Head of caudate nucleus (tissue), 42 donors: ENCODE results near the gene CAPN15.

Experiments used
- DNase-seq, 42 donors: peaks; one replicate each; pipeline versions ENCODE4 v3.0.0 to v3.0.0-alpha.2; 2020 to 2021; ENCODE audit warnings: mixed read lengths in 7 of 42
- intact Hi-C: fragments of 100-400 bp; cut with DNase I; formaldehyde crosslinking; loops from one replicate; pipeline ENCODE4 v1.15.0; 2022

The CAPN15 gene

GRCh38 chr16:554640-555365 lies 27.3 kb downstream of the CAPN15 start:
- intact Hi-C loops = no loop called here
- DNase-seq = no peak

GRCh38 chr16:555528-556473 lies 28.3 kb downstream of the CAPN15 start:
- no peak for DNase-seq
- intact Hi-C loops = no loop called here

- no peak for DNase-seq
- intact Hi-C loops = no loop called here
Measured at GRCh38 chr16:556474-557173, 29.1 kb downstream of the CAPN15 start.

DNA sequence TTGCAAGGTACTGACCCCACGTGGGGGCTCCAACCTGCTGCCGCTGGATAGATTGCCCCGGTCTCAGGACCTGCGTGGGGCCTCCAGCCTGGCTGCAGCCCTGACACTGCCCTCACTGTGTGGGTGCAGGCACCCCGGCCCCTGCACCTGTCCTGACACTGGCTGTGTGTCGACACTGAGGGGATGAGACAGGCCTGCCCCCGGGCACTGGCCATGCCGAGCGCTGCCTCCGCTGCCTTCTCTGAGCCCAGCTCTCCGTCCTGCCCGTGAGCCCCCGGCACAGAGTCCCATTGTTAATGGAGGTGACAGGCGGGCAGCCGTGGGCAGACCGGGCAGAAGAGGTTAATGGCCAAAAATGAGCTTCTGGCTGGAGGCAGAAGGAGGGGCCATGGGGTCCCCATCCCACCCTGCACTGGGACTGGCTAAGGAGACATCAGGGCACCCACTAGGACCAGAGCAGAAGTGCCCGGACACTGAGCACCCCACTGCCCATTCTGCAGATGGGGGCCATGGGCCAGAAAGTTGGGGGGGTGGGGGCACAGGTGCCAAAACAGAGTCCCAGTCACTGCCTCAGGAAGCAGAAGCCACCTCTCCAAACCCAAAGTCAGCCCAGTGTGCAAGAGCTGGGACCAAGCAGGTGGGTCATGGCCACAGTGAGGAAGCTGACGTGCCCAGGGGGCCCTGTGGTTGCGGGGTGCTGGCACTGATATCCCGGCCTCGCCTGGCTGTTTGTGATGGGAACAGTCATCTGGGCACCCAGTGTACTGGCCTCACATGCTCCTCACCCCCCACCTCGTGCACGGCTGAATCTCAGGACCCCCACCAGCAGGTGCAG lies 30.2 kb downstream of the CAPN15 start:
- intact Hi-C loops = no loop called here
- no peak for DNase-seq

DNA sequence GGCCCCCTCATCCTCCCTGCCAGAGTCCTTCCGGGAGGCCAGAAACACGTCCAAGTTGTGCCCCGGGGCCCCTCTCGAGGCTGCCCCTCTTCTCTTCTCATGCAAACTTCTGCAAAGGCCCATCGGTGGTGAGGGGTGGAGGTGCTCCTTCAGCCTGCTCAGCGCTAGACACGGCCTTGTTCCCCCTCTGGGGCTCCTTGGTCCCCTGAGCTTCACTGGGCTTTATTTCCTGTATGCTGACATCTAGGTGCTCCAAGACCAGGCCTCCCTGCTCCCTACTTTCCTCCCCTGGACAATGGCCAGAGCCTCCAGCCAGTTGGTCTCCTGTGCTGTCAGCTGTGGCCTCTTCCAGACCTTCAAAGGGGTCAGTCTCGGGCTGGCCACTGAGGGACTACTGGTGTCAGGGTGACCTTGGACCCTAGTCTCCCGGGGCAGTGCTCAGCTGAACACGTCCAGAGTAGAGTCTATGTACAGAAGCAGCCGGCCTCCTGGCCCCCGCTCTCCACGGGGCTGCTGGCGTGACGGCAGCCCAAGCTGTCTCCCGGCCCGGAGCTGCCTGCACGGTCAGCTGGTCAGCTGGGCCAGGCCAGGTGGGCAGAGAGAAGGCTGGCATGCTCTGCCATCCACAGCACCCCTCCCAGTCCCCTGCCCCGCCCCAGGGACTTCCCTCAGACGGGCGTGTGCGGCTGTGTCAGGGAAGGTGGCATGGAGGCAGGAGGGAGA lies 30.9 kb downstream of the CAPN15 start:
- DNase-seq = no peak
- intact Hi-C loops = no loop called here

- no peak for DNase-seq
- intact Hi-C loops = no loop called here
Measured at GRCh38 chr16:559021-559380, 31.5 kb downstream of the CAPN15 start.

GRCh38 chr16:559411-560203 lies 32.1 kb downstream of the CAPN15 start:
- no peak for DNase-seq
- intact Hi-C loops = no loop called here

DNA sequence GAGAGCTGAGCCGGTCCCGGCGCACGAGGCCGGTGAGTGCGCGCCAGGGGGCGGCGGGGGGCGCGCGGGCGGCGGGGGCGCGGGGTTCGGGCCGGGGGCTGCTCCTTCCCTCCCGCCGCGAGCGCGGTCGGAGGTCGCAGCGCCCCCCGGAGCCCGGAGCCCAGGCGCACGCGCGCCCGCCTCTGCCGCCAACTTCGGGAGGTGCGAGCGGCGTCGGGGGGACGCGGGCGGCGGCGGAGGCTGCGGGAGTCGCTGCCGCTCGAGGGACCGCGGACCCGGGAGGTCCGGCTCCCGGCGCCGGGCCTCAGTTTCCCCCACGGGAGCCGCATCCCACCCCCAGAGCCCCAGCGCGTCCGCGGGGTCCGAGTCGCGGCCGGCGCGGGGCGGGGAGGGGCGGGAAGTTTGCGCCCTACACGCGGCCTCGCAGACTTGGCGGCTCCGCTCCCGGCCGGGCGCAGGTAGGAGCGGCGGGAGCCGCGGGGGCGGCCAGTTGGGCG lies 32.7 kb downstream of the CAPN15 start, which contains the start of gene PRR35:
PRR35 (plus strand) TSS at position 191 of the 497 bp plus-strand sequence. CDS start 2,901 bp downstream, outside the sequence.
- no peak for DNase-seq

GRCh38 chr16:560701-561412 lies 33.3 kb downstream of the CAPN15 start:
- no peak for DNase-seq
- intact Hi-C loops = no loop called here

More for the DNA sequence above, 32.7 kb downstream of the CAPN15 start, which contains the start of gene PRR35:
- intact Hi-C loops = no loop called here

DNA sequence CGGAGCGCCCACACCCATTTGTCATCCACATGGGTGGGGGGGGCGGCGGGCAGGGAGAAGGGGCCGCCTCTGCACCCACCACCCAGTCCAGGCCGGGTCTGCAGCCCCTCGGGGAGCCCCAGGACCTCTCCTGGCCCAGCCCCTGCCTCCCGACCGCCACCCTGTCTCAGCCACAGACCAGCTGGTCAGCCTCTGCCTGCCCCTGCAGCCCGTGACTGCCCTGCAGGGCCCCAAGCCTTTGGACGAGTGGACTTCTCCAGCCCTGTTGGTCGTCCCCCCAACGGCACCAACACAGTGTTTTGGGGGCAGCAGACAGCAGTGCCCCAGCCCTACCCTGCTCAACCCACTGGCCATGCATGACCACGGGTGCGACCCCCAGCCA lies 33.9 kb downstream of the CAPN15 start:
- intact Hi-C loops = no loop called here
- DNase-seq = no peak

GRCh38 chr16:561957-562938 lies 34.7 kb downstream of the CAPN15 start:
- intact Hi-C loops = no loop called here
- DNase-seq = no peak

DNA sequence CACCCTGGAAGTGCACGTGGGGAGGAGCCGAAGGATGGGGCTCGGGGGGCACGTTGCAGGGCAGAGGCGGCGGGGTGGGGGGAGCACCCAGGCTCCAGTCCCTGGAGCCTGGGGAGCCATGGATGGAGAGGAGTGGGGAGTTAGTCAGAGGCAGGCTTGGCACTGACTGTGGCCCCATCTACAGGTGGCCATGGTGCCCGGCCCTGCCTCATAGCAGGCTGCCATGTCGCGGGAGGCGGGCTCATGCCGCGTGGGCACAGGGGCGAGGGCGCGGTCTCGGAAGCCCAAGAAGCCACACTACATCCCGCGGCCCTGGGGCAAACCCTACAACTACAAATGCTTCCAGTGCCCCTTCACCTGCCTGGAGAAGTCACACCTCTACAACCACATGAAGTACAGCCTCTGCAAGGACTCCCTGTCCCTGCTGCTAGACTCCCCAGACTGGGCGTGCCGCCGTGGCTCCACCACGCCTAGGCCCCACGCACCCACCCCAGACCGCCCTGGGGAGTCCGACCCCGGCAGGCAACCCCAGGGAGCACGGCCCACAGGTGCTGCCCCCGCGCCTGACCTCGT lies 35.6 kb downstream of the CAPN15 start:
- no peak for DNase-seq
- intact Hi-C loops = no loop called here

GRCh38 chr16:564690-565418 lies 37.3 kb downstream of the CAPN15 start:
- intact Hi-C loops = no loop called here
- no peak for DNase-seq
